Breast epithelium (tissue), 3 donors: ENCODE data around the gene SH2D1A.

Experiments used
- CTCF ChIP-seq, 3 donors: fragments of 450-650 bp; IDR thresholded peaks; one replicate each; pipeline ENCODE4 v1.5.1; 2016 to 2017; ENCODE audit warnings: antibody characterized with exemption in 3 of 3, mild to moderate bottlenecking in 3 of 3, moderate library complexity in 3 of 3
- POLR2AphosphoS5 ChIP-seq, 3 donors: sonication (generic); formaldehyde crosslinking; IDR thresholded peaks; one replicate each; pipeline ENCODE4 v1.6.1; 2017; ENCODE audit warnings: antibody characterized with exemption in 3 of 3

- TF ChIP-seq CTCF (IDR thresholded peaks at IDR 0.05): no peak
- TF ChIP-seq POLR2AphosphoS5 (IDR thresholded peaks at IDR 0.05): no peak
These were observed 49.0 kb downstream of the SH2D1A start for GRCh38 chrX:124395145-124395880.
